Activated naive CD4-positive, alpha-beta T cell treated with anti-CD3 and anti-CD28 coated beads, Interleukin-2, amount 50 U/mL, for 16 hours (primary cell): ENCODE results near the gene RNF220.

Experiments
- DNase-seq: peaks from one replicate; pipeline ENCODE4 v3.0.0-alpha.2; 2020

The RNF220 gene

GRCh38 chr1:44436401-44437106 lies 31.5 kb downstream of the RNF220 start:
- DNase-seq: no peak

- no peak for DNase-seq
Measured at GRCh38 chr1:44437107-44437716, 32.2 kb downstream of the RNF220 start.

- DNase-seq: no peak
Measured at GRCh38 chr1:44442791-44443190, 37.7 kb downstream of the RNF220 start.

GRCh38 chr1:44447051-44447810 lies 42.2 kb downstream of the RNF220 start:
- no peak for DNase-seq

GRCh38 chr1:44453798-44454349 lies 48.8 kb downstream of the RNF220 start:
- no peak for DNase-seq

GRCh38 chr1:44454704-44455103 lies 49.6 kb downstream of the RNF220 start:
- DNase-seq: no peak

- DNase-seq: no peak
Measured at GRCh38 chr1:44460107-44460882, 55.2 kb downstream of the RNF220 start.

- no peak for DNase-seq
Measured at GRCh38 chr1:44464361-44464760, 59.3 kb downstream of the RNF220 start.

GRCh38 chr1:44467566-44467965 lies 62.5 kb downstream of the RNF220 start:
- no peak for DNase-seq

- DNase-seq: no peak
Measured at GRCh38 chr1:44471911-44472453, 66.9 kb downstream of the RNF220 start.

- no peak for DNase-seq
Measured at GRCh38 chr1:44472620-44473525, 67.8 kb downstream of the RNF220 start.

- no peak for DNase-seq
Measured at GRCh38 chr1:44476891-44477290, 71.8 kb downstream of the RNF220 start.

GRCh38 chr1:44481701-44482100 lies 76.6 kb downstream of the RNF220 start:
- no peak for DNase-seq

GRCh38 chr1:44483089-44483874 lies 78.2 kb downstream of the RNF220 start:
- no peak for DNase-seq

GRCh38 chr1:44484155-44484688 lies 79.2 kb downstream of the RNF220 start:
- DNase-seq: no peak

- no peak for DNase-seq
Measured at GRCh38 chr1:44485229-44485933, 80.3 kb downstream of the RNF220 start.

GRCh38 chr1:44485934-44486460 lies 80.9 kb downstream of the RNF220 start:
- DNase-seq: no peak

GRCh38 chr1:44489481-44489880 lies 84.4 kb downstream of the RNF220 start:
- DNase-seq: no peak

- no peak for DNase-seq
Measured at GRCh38 chr1:44496541-44497171, 91.6 kb downstream of the RNF220 start.
